Mammary epithelial cell (primary cell): ENCODE data around the gene ABCA6.

Experiments used
- EZH2 ChIP-seq: IDR thresholded peaks from 2 replicates; pipeline ENCODE4 v1.6.1; 2012; ENCODE audit warnings: low read length, inconsistent platforms, borderline replicate concordance
- TF ChIP-seq, protein P1 (sequence below), 2 donors: IDR thresholded peaks in 1 of 2; conservative IDR thresholded peaks in 1 of 2; 2 replicates each; pipeline ENCODE4 v1.5.1; 2011 to 2012; ENCODE audit warnings: inconsistent platforms in 2 of 2, low read length in 2 of 2, mild to moderate bottlenecking in 2 of 2, control low read depth in 1 of 2, low read depth in 1 of 2; ENCODE audit not compliant: insufficient read depth in 1 of 2; ENCODE audit errors: extremely low read depth in 1 of 2

- no peak for TF ChIP-seq EZH2
- TF ChIP-seq, protein P1, sequence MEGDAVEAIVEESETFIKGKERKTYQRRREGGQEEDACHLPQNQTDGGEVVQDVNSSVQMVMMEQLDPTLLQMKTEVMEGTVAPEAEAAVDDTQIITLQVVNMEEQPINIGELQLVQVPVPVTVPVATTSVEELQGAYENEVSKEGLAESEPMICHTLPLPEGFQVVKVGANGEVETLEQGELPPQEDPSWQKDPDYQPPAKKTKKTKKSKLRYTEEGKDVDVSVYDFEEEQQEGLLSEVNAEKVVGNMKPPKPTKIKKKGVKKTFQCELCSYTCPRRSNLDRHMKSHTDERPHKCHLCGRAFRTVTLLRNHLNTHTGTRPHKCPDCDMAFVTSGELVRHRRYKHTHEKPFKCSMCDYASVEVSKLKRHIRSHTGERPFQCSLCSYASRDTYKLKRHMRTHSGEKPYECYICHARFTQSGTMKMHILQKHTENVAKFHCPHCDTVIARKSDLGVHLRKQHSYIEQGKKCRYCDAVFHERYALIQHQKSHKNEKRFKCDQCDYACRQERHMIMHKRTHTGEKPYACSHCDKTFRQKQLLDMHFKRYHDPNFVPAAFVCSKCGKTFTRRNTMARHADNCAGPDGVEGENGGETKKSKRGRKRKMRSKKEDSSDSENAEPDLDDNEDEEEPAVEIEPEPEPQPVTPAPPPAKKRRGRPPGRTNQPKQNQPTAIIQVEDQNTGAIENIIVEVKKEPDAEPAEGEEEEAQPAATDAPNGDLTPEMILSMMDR (conservative IDR thresholded peaks at IDR 0.05 in 1 of 2, IDR thresholded peaks at IDR 0.05 in 1 of 2; ENCODE audit: extremely low read depth in 1 of 2, insufficient read depth in 1 of 2, low read depth in 1 of 2, low read length in 2 of 2): no peak
Observed at GRCh38 chr17:69055334-69055733, 86.4 kb downstream of the ABCA6 start.
